OCI-LY3 (cell line): Measurements from ENCODE around the gene EPHB1.

Experiments used
- EZH2phosphoT487 ChIP-seq: fragments of 200-600 bp; shearing (Covaris generic); IDR thresholded peaks from 2 replicates; pipeline ENCODE4 v1.6.1; 2018; ENCODE audit warnings: antibody characterized with exemption, mixed run types, low read depth
- TF ChIP-seq, protein P1 (sequence below): fragments of 200-600, 300-600 bp; sonication (generic); IDR thresholded peaks from 2 replicates; pipeline ENCODE4 v1.5.1; 2014; ENCODE audit warnings: antibody characterized with exemption, low read length, low read depth

DNA sequence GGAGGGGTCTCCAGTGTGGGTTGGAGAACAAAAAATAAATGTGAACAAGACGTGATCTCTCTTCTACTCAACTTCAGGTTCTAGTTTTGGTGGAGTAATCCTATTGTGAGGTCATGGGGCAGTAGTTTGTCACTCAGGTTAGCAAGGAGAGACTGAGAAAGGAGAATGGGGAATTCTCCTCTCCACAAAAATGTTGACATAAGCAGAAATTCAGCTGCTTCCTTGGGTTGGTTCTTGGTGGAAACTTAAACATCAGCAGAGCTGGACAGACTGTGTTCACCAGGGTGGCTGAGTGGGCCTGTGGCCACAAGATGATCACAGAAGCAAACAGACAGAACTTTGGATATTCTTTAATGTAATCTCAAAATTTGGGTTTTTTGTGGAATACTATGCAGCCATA lies 78.7 kb downstream of the EPHB1 start:
- TF ChIP-seq, protein P1, sequence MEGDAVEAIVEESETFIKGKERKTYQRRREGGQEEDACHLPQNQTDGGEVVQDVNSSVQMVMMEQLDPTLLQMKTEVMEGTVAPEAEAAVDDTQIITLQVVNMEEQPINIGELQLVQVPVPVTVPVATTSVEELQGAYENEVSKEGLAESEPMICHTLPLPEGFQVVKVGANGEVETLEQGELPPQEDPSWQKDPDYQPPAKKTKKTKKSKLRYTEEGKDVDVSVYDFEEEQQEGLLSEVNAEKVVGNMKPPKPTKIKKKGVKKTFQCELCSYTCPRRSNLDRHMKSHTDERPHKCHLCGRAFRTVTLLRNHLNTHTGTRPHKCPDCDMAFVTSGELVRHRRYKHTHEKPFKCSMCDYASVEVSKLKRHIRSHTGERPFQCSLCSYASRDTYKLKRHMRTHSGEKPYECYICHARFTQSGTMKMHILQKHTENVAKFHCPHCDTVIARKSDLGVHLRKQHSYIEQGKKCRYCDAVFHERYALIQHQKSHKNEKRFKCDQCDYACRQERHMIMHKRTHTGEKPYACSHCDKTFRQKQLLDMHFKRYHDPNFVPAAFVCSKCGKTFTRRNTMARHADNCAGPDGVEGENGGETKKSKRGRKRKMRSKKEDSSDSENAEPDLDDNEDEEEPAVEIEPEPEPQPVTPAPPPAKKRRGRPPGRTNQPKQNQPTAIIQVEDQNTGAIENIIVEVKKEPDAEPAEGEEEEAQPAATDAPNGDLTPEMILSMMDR = no peak
- TF ChIP-seq EZH2phosphoT487 = no peak
